ENCODE results near the gene SUFU.

The SUFU gene

GRCh38 chr10:102470579-102471546 lies 32.9 kb upstream of the SUFU start:
- DNase-seq (no peak), ATAC-seq (no peak)
- Mint-ChIP-seq H3K4me3 (no peak overlapping the region), H3K9me3 (no peaks in the 10 kb centered on the region), H3K36me3 (ENCODE audit: low read depth) (peaks cover 11% of the 10 kb centered on the region), H3K27me3 (no peaks in the 10 kb centered on the region), H3K4me1 (peaks cover 15% of the 10 kb centered on the region), H3K27ac (no peak overlapping the region)

DNA sequence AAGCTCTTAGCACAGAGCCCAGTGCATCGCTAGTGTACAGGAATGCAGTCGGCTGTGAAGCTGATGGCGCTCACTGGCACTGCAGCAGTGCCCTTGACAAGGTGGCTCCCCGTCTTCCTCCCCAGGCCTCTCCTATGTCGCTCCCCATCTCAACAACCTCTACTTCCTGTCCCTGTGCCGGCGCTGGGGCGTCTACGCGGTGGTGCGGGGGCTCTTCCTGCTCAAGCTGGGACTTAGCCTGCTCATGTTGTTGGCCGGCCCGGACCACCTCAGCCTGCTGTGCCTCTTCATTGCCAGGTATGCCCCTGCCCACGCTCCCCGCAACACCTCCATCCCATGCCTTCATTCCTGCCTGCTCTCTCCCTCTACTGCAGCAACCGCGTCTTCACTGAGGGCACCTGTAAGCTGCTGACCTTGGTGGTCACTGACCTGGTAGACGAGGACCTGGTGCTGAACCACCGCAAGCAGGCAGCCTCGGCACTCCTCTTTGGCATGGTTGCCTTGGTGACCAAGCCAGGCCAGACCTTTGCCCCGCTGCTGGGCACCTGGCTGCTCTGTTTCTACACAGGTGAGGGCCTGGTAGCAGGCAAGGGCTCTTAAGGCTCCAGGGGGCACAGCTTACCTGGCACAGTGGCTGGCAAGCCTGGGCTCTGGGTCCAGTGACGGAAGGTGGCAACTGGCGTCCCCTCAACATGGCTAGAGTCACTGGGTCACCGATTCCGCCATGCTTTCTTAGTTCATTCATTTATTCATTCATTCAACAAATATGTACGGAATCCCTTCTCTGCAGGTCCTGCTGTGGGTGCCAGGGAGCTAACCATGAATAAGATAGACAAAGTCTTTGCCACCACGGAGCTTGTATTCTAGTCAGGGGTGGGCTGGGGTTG lies 30.1 kb upstream of the SUFU start:
- Mint-ChIP-seq H3K9me3 (no peaks in the 10 kb centered on the region), H3K27me3 (no peaks in the 10 kb centered on the region), H3K27ac (peak overlapping the region; percentile 70), H3K4me3 (no peak overlapping the region), H3K4me1 (peaks cover 22% of the 10 kb centered on the region), H3K36me3 (ENCODE audit: low read depth) (peaks cover 12% of the 10 kb centered on the region)
- no peak for DNase-seq
- peak; percentile 48 for ATAC-seq

DNA sequence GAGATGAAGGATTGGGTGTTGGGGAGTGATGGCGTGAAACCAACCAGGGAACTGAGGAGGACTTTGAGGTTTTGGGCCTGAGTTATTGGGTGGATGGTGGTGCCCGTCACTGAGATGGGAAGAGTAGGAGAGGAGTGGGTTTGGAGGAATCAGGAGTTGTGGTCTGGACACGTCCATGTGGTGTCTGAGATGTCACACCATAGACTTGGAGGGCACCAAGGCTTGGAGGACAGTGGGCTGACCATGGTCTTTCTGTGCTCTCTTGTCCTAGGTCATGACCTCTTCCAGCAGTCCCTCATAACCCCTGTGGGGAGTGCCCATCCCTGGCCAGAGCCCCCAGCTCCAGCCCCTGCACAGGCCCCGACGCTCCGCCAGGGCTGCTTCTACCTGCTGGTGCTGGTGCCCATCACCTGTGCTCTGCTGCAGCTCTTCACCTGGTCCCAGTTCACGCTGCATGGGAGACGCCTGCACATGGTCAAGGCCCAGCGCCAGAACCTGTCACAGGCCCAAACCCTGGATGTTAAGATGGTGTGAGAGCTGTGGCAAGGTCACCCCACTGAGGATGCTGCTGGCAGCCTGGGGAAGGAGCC lies 28.2 kb upstream of the SUFU start:
- DNase-seq: no peak
- H3K4me3 Mint-ChIP-seq: no peak overlapping the region
- H3K4me1 Mint-ChIP-seq: peaks cover 28% of the 10 kb centered on the region
- H3K9me3 Mint-ChIP-seq: no peaks in the 10 kb centered on the region
- H3K36me3 Mint-ChIP-seq (ENCODE audit: low read depth): peaks cover 13% of the 10 kb centered on the region
- no peaks in the 10 kb centered on the region for H3K27me3 Mint-ChIP-seq
- no peak overlapping the region for H3K27ac Mint-ChIP-seq
- ATAC-seq: no peak

DNA sequence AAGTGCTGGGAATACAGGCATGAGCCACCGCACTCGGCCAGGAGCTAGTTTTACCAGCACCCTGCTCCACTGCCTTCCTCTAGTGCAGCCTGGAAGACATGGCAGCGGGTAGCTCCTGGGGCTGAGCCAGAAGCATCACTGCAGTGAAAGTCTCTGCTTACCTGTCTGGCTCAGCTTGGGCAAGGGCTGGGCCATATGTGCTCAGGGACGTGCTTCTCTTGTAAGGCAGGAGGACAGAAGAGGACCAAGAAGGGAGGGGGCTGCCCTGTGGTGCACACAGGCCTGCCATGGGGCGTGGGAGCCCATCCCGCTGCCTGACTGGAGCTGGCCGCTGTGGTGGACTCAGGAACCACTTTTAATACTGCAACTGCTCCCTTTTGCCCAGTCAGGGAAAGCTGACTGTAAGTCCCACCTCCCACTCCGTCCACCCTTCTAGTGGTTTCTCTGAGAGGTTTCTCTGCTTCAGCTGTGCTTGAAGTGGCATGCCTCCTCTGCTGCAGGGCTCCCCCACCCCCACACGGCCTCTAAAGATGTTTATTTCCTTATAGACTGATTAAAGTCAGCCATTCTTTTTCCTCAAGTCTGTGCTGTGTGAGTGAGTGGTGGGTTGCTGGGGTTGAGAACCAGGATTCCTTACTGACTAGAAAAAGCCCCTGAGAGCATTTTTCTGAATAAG lies 27.2 kb upstream of the SUFU start:
- Mint-ChIP-seq H3K9me3 (no peaks in the 10 kb centered on the region), H3K27me3 (no peaks in the 10 kb centered on the region), H3K27ac (no peak overlapping the region), H3K4me3 (no peak overlapping the region), H3K36me3 (ENCODE audit: low read depth) (peaks cover 13% of the 10 kb centered on the region), H3K4me1 (peaks cover 28% of the 10 kb centered on the region)
- ATAC-seq: no peak
- DNase-seq: no peak

GRCh38 chr10:102479651-102480050 lies 24.1 kb upstream of the SUFU start:
- ATAC-seq (no peak), DNase-seq (no peak)
- no peak overlapping the region for H3K4me3 Mint-ChIP-seq
- no peaks in the 10 kb centered on the region for H3K9me3 Mint-ChIP-seq
- H3K4me1 Mint-ChIP-seq: peaks cover 17% of the 10 kb centered on the region
- H3K27ac Mint-ChIP-seq: no peak overlapping the region
- no peaks in the 10 kb centered on the region for H3K27me3 Mint-ChIP-seq
- H3K36me3 Mint-ChIP-seq (ENCODE audit: low read depth): peaks cover 16% of the 10 kb centered on the region

- Mint-ChIP-seq H3K27me3 (no peaks in the 10 kb centered on the region), H3K9me3 (no peaks in the 10 kb centered on the region), H3K4me3 (no peak overlapping the region), H3K27ac (no peak overlapping the region), H3K4me1 (peaks cover 13% of the 10 kb centered on the region), H3K36me3 (ENCODE audit: low read depth) (peaks cover 18% of the 10 kb centered on the region)
- ATAC-seq: no peak
- no peak for DNase-seq
Observed at GRCh38 chr10:102480396-102480795, 23.4 kb upstream of the SUFU start.

DNA sequence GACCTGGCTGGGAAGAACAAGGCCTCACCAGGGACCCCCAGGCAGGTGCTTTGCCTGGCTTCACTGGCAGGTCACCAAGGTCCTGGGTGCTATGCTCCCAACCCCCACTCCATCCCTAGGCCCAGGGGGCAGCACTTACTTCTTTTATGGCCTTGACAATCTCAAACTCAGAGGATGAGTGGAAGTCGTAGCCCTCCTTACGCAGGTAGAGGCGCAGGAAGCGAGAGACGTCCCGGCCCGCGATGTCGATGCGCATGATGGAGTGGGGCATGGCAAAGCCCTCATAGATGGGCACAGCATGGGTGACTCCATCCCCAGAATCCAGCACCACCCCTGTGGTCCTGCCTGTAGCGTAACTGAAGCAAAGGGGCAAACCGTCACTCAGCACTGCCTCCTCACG lies 19.8 kb upstream of the SUFU start:
- Mint-ChIP-seq H3K9me3 (no peaks in the 10 kb centered on the region), H3K4me3 (no peak overlapping the region), H3K4me1 (peaks cover 3% of the 10 kb centered on the region), H3K36me3 (ENCODE audit: low read depth) (peaks cover 25% of the 10 kb centered on the region), H3K27me3 (no peaks in the 10 kb centered on the region), H3K27ac (no peak overlapping the region)
- ATAC-seq (no peak), DNase-seq (no peak)

DNA sequence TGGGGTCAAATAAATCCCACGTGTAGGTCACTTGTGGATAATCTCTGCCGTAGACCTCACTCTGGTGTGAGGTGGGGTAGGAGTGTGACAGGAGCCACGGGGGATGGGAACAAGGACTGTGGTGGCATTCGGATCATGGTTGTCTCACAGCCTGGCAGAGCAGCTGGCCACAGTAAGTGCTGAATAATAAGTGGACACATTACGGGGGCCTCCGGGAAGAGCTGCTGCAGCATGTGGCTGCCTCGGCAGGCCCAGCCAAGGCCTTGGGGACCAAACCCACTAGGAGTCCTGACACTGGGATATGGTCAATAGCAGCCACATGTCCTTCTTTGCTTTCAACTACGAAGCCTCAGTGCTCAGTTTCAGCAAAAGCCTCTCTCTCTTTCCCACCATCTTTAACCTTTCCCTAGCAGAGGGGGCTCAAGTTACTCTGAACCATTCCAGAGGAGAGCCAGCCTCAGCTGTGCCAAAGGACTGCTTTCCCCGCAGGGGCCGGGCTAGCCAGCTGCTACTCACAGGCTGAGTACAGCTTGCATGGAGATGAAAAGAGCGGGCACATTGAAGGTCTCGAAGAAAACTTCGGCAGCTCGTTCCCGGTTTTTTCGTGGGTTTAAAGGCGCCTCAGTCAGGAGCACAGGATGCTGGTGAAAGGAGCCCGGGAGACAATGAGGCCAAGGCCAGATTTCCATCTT lies 18.5 kb upstream of the SUFU start:
- Mint-ChIP-seq H3K36me3 (ENCODE audit: low read depth) (peaks cover 24% of the 10 kb centered on the region), H3K9me3 (no peaks in the 10 kb centered on the region), H3K27ac (no peak overlapping the region), H3K4me3 (no peak overlapping the region), H3K4me1 (no peaks in the 10 kb centered on the region), H3K27me3 (no peaks in the 10 kb centered on the region)
- ATAC-seq (no peak), DNase-seq (no peak)

DNA sequence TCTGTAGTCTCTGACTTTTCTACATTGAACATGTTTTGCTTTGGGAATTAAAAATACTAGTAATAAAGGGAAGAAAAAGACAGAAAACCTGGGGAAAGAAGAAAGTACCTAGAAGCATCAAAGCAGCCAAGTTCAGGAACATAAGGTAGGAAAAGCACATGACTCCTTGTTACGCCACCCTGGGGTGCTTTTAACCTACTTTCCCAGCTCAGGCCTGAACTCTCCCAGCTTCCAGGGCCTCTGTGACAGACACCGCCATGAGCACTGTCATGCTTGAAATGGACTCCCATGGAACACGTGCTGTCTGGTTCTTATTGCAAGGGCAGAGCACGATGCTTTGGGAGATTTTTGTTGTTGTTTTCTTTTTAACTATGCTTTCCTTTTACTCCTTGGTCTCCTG lies 12.6 kb upstream of the SUFU start:
- peaks cover 6% of the 10 kb centered on the region for H3K4me1 Mint-ChIP-seq
- no peak for ATAC-seq
- no peaks in the 10 kb centered on the region for H3K27me3 Mint-ChIP-seq
- H3K27ac Mint-ChIP-seq: no peak overlapping the region
- H3K9me3 Mint-ChIP-seq: no peaks in the 10 kb centered on the region
- no peak for DNase-seq
- peaks cover 12% of the 10 kb centered on the region for H3K36me3 Mint-ChIP-seq (ENCODE audit: low read depth)
- no peak overlapping the region for H3K4me3 Mint-ChIP-seq

- DNase-seq (no peak), ATAC-seq (no peak)
- peaks cover 6% of the 10 kb centered on the region for H3K4me1 Mint-ChIP-seq
- H3K27ac Mint-ChIP-seq: no peak overlapping the region
- peaks cover 10% of the 10 kb centered on the region for H3K36me3 Mint-ChIP-seq (ENCODE audit: low read depth)
- H3K27me3 Mint-ChIP-seq: no peaks in the 10 kb centered on the region
- no peak overlapping the region for H3K4me3 Mint-ChIP-seq
- no peaks in the 10 kb centered on the region for H3K9me3 Mint-ChIP-seq
Observed at GRCh38 chr10:102492344-102492939, 11.3 kb upstream of the SUFU start.

- Mint-ChIP-seq H3K4me1 (peaks cover 6% of the 10 kb centered on the region), H3K4me3 (no peak overlapping the region), H3K27me3 (no peaks in the 10 kb centered on the region), H3K9me3 (no peaks in the 10 kb centered on the region), H3K36me3 (ENCODE audit: low read depth) (peaks cover 7% of the 10 kb centered on the region), H3K27ac (no peak overlapping the region)
- no peak for ATAC-seq
- no peak for DNase-seq
Observed at GRCh38 chr10:102492983-102493382, 10.8 kb upstream of the SUFU start.

DNA sequence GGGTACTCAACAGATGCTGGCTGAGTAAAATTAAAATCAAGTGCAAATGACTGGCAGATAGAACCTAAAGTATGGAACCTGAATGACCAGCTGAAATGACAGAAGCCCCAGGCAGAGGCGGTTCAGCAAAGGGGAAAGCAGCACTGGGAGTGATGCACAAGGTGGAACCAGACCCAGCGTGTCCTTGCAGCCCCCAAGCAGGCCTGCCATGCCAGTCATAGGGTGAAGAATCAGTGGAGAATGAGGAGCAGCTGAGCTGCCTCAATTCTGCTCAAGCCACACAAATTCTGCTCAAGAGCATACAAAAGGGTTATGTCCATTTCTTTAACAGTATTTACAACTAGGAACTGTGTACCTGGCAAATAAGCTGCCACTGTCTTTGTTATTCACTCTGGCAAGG lies 10.0 kb upstream of the SUFU start:
- H3K4me3 Mint-ChIP-seq: no peak overlapping the region
- H3K4me1 Mint-ChIP-seq: peaks cover 10% of the 10 kb centered on the region
- DNase-seq (no peak), ATAC-seq (no peak)
- peaks cover 2% of the 10 kb centered on the region for H3K36me3 Mint-ChIP-seq (ENCODE audit: low read depth)
- no peaks in the 10 kb centered on the region for H3K9me3 Mint-ChIP-seq
- H3K27me3 Mint-ChIP-seq: no peaks in the 10 kb centered on the region
- H3K27ac Mint-ChIP-seq: no peak overlapping the region

DNA sequence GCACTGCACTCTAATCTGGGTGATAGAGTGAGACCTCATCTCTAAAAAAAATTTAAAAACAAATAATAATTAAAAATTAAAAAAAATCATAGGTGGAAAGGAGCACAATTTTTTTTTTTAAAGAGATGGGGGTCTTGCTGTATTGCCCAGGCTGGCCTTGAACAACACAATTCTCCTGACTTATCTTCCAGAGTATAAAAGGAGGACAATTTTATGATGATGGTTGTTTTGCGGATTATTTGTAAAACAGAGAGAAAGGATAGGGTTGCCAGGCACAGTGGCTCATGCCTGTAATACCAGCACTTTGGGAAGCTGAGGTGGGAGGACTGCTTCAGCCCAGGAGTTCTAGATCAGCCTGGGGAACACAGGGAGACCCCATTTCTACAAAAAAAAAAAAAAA lies 6.2 kb upstream of the SUFU start:
- no peak overlapping the region for H3K4me3 Mint-ChIP-seq
- no peak overlapping the region for H3K27ac Mint-ChIP-seq

More for the DNA sequence above, 6.2 kb upstream of the SUFU start:
- Mint-ChIP-seq H3K36me3 (ENCODE audit: low read depth) (no peaks in the 10 kb centered on the region), H3K4me1 (peaks cover 21% of the 10 kb centered on the region), H3K9me3 (no peaks in the 10 kb centered on the region), H3K27me3 (no peaks in the 10 kb centered on the region)
- ATAC-seq: no peak
- DNase-seq: no peak

Measured in activated naive CD8-positive, alpha-beta T cell treated with anti-CD3 and anti-CD28 coated beads, Interleukin-2, amount 50 U/mL, for 24 hours (primary cell).